HepG2 (cell line): ENCODE results near the gene MRPL43. TPM values are rescaled to one million over a fixed set of nuclear protein-coding genes. Genes with fewer than 3 reads are reported as not detected.

Experiments used
- ATAC-seq: fragments of 200-7000 bp; cut with Tn5 transposase; 3 replicates; pipeline ENCODE4 v1.9.1; 2020; ENCODE audit warnings: mild to moderate bottlenecking, moderate library complexity
- BruUV-seq: library from RNA; stranded (reverse); fragments of 400-500 nt; replicated peaks from 2 replicates; lab custom pipeline; 2021; lab: Mats Ljungman, UMichigan
- CTCF ChIA-PET: fragments of 300-600 bp; formaldehyde crosslinking; extraction: SDS; loops from one replicate; lab custom pipeline; 2021; ENCODE audit warnings: low total read pairs, inconsistent platforms, low intra/inter-chr PET ratio; lab: Yijun Ruan, JAX
- POLR2A ChIA-PET: fragments of 350-600 bp; sonication (Branson Sonifier 250); formaldehyde crosslinking; loops from one replicate; lab custom pipeline; 2020; ENCODE audit warnings: antibody characterized with exemption, inconsistent platforms; lab: Yijun Ruan, JAX
- DNase-seq: peaks from one replicate; pipeline ENCODE4 v3.0.0-alpha.2; 2015; ENCODE audit warnings: low spot score
- FAIRE-seq: peaks from 3 replicates; lab custom pipeline; 2011; peaks lifted over from hg19 to GRCh38; lab: Jason Lieb, UNC
- H2AFZ ChIP-seq: one replicate; pipeline ENCODE4 v1.6.1; 2011; ENCODE audit warnings: low read length, inconsistent platforms
- H3K27ac ChIP-seq: fragments of 300-600 bp; 3 replicates; pipeline ENCODE4 v1.8.0; 2011; ENCODE audit warnings: mixed run types, mild to moderate bottlenecking, mixed read lengths, low read length, inconsistent platforms; ENCODE audit not compliant: insufficient read depth; ENCODE audit errors: extremely low read length
- H3K27me3 ChIP-seq, 2 experiments: fragments of 200-600 bp in 1 of 2; 2 replicates in 1 of 2; 3 replicates in 1 of 2; pipeline versions ENCODE4 v1.6.0 to v1.8.0; 2011; ENCODE audit warnings: low read length in 2 of 2, mild to moderate bottlenecking in 2 of 2, moderate library complexity in 2 of 2, inconsistent platforms in 1 of 2; ENCODE audit not compliant: insufficient read depth in 2 of 2, control insufficient read depth in 1 of 2
- H3K36me3 ChIP-seq, 2 experiments: fragments of 200-600 bp in 1 of 2; replicated peaks in 1 of 2; 2 replicates in 1 of 2; 3 replicates in 1 of 2; pipeline versions ENCODE4 v1.5.1 to v1.8.0; 2011; ENCODE audit warnings: low read length in 2 of 2, inconsistent platforms in 1 of 2; ENCODE audit not compliant: insufficient read depth in 2 of 2, control insufficient read depth in 1 of 2
- H3K4me1 ChIP-seq: 2 replicates; pipeline ENCODE4 v1.5.1; 2012; ENCODE audit warnings: low read length, inconsistent platforms; ENCODE audit not compliant: insufficient read depth
- H3K4me2 ChIP-seq: 2 replicates; pipeline ENCODE4 v1.6.0; 2011; ENCODE audit warnings: low read depth, low read length, inconsistent platforms
- H3K4me3 ChIP-seq, 3 experiments: fragments of 200-600 bp in 1 of 3; sonication (generic), shearing (Covaris generic) in 1 of 3; replicated peaks in 1 of 3; 2 replicates each; pipeline ENCODE4 v1.5.1; 2011 to 2016; ENCODE audit warnings: low read length in 3 of 3, inconsistent platforms in 2 of 3, low read depth in 2 of 3, mild to moderate bottlenecking in 2 of 3, control low read depth in 1 of 3, mixed read lengths in 1 of 3; ENCODE audit not compliant: insufficient read depth in 1 of 3
- H3K79me2 ChIP-seq: one replicate; pipeline ENCODE4 v1.6.1; 2011; ENCODE audit warnings: low read length, inconsistent platforms; ENCODE audit not compliant: insufficient read depth
- H3K9ac ChIP-seq: 2 replicates; pipeline ENCODE4 v1.6.0; 2011; ENCODE audit warnings: mild to moderate bottlenecking, low read depth, low read length, inconsistent platforms; ENCODE audit not compliant: insufficient read depth
- H3K9me3 ChIP-seq: 2 replicates; pipeline ENCODE4 v1.5.1; 2012; ENCODE audit warnings: mild to moderate bottlenecking, low read length
- H4K20me1 ChIP-seq: 2 replicates; pipeline ENCODE4 v1.6.0; 2011; ENCODE audit warnings: inconsistent platforms, mild to moderate bottlenecking, low read length, moderate library complexity; ENCODE audit not compliant: insufficient read depth
- ARNTL ChIP-seq: sonication (generic); formaldehyde crosslinking; IDR thresholded peaks from 2 replicates; pipeline ENCODE4 v1.4.0; 2020; ENCODE audit warnings: mild to moderate bottlenecking, missing genetic modification reagents
- CREM ChIP-seq, 2 experiments: sonication (generic) in 1 of 2; formaldehyde crosslinking in 1 of 2; IDR thresholded peaks; 2 replicates each; pipeline versions ENCODE4 v1.4.0 to v1.6.1; 2016 to 2020; ENCODE audit warnings: antibody characterized with exemption in 1 of 2, mild to moderate bottlenecking in 1 of 2, missing genetic modification reagents in 1 of 2
- CTCF ChIP-seq: sonication (generic); formaldehyde crosslinking; IDR thresholded peaks from 2 replicates; pipeline ENCODE4 v1.5.0; 2020; ENCODE audit warnings: mild to moderate bottlenecking, missing genetic modification reagents, moderate library complexity
- JUNB ChIP-seq: sonication (generic); formaldehyde crosslinking; IDR thresholded peaks from 2 replicates; pipeline ENCODE4 v1.8.0; 2022; ENCODE audit warnings: missing genetic modification reagents, mild to moderate bottlenecking, borderline replicate concordance
- NFYC ChIP-seq: IDR thresholded peaks from 2 replicates; pipeline ENCODE4 v1.6.1; 2016; ENCODE audit warnings: missing genetic modification reagents, missing compliant biosample characterization
- SKIL ChIP-seq: sonication (generic); formaldehyde crosslinking; IDR thresholded peaks from 2 replicates; pipeline ENCODE4 v1.8.0; 2022; ENCODE audit warnings: missing genetic modification reagents, mild to moderate bottlenecking, moderate library complexity, borderline replicate concordance
- TEAD3 ChIP-seq: optimal IDR thresholded peaks from 2 replicates; pipeline ENCODE3; 2016; ENCODE audit warnings: borderline replicate concordance
- ZNF543 ChIP-seq: sonication (generic); formaldehyde crosslinking; IDR thresholded peaks from 2 replicates; pipeline ENCODE4 v1.4.0; 2020; ENCODE audit warnings: mild to moderate bottlenecking, missing genetic modification reagents
- WGBS: methylation state at CpG from one replicate; pipeline ENCODE4 v1.1.6; 2017; ENCODE audit warnings: low lambda C conversion rate; 5-methylcytosine and 5-hydroxymethylcytosine counted together
- in situ Hi-C: cut with HindIII; loops from 2 replicates; pipeline ENCODE4 v1.10.0; 2017; ENCODE audit warnings: low pct_unique_long_range_greater_than_20kb; ENCODE audit not compliant: extremely low pct_ligation_motif_present
- intact Hi-C: fragments of 100-400 bp; cut with micrococcal nuclease; formaldehyde crosslinking; loops from one replicate; pipeline ENCODE4 v1.10.0; 2022; ENCODE audit not compliant: unreplicated experiment
- polyA plus RNA-seq, 8 experiments: library from polyadenylated mRNA; depleted of rRNA in 3 of 8; stranded (reverse) in 7 of 8; unstranded in 1 of 8; fragments of >200 nt; fragmentation: Illumina TruSeq in 4 of 8; extraction: Trizol in 4 of 8; gene quantifications; 2 replicates each; pipeline versions ENCODE4 v1.2.1 to v1.2.3, GENCODE V29; 2011 to 2016; ENCODE audit warnings: low read depth in 4 of 8, missing spikeins in 1 of 8, mixed read lengths in 1 of 8; ENCODE audit not compliant: insufficient read depth in 1 of 8
- total RNA-seq, 5 experiments: library from RNA; depleted of rRNA; stranded (reverse); fragments of >200 nt; fragmentation: Illumina TruSeq; extraction: Trizol; gene quantifications; 2 replicates each; pipeline ENCODE4 v1.2.3, GENCODE V29; 2016; ENCODE audit warnings: low read depth in 1 of 5

Gene MRPL43
- total and polyA plus RNA-seq, 2 of the 13 experiments (the other 11 are each of a cell fraction or from before 2014, with no cell fraction given) = 71.0 to 73.7 TPM

- TF ChIP-seq SKIL = no peak
- TF ChIP-seq ARNTL (CRISPR knock-in tag) = no peak
- no peak for TF ChIP-seq JUNB (CRISPR knock-in tag)
Observed at GRCh38 chr10:101027106-101027720, 39.9 kb upstream of the MRPL43 start (continued).

GRCh38 chr10:101022967-101023705, 35.8 kb upstream of the MRPL43 start:
- H3K79me2 ChIP-seq = no peaks in the 10 kb centered on the region
- ATAC-seq = no peak
- H3K4me2 ChIP-seq = no peak overlapping the region
- no peaks in the 10 kb centered on the region for H4K20me1 ChIP-seq
- H3K36me3 ChIP-seq = no peaks in the 10 kb centered on the region
- no peak for DNase-seq
- POLR2A ChIA-PET = no interaction called here
- TF ChIP-seq TEAD3 (CRISPR knock-in tag) (no peak), CTCF (CRISPR knock-in tag) (no peak), ZNF543 (CRISPR knock-in tag) (no peak), NFYC (CRISPR knock-in tag) (no peak), CREM (IDR thresholded peaks at IDR 0.05) (no peak), CREM (CRISPR knock-in tag; IDR thresholded peaks at IDR 0.05) (no peak)
- no peak overlapping the region for H3K4me3 ChIP-seq
- no peak overlapping the region for H3K9ac ChIP-seq
- peaks cover 13% of the 10 kb centered on the region for H3K4me1 ChIP-seq
- in situ Hi-C loops = no loop called here
- intact Hi-C loops = no loop called here
- no peak overlapping the region for H3K27ac ChIP-seq
- H2AFZ ChIP-seq = no peak overlapping the region
- 74% methylated on average over 12 of the region's 15 CpGs for WGBS
- no peak for FAIRE-seq
- CTCF ChIA-PET = no interaction called here
- BruUV-seq = no TSS peak
- peaks cover 1 to 13% of the 10 kb centered on the region in 2 experiments; a peak in 2 of 5 replicates for H3K27me3 ChIP-seq
- H3K9me3 ChIP-seq = no peaks in the 10 kb centered on the region
